Stimulated activated naive B cell treated with anti-CD40 and anti-IgM and Interleukin-4, amounts not matched to agents 10 μg/mL and 1 μg/mL and 100 μg/mL, for 72 hours (primary cell): ENCODE data around the gene CAMTA1.
"Not testable (repeated sequence)": the region's sequence is repeated elsewhere in the genome, so short reads cannot be mapped to it uniquely, and the experiment has no call there.

Experiments used
- ATAC-seq, 2 donors: fragments of 150-1000 bp; cut with Tn5 transposase; replicated peaks; 2 replicates each; pipeline ENCODE4 v1.10.0; 2021; ENCODE audit warnings: moderate library complexity in 1 of 2
- DNase-seq: peaks from one replicate; pipeline ENCODE4 v3.0.0; 2021
- H3K27ac Mint-ChIP-seq: one replicate; pipeline ENCODE4 v1.8.0; 2022; ENCODE audit warnings: mild to moderate bottlenecking, mixed read lengths
- H3K27me3 Mint-ChIP-seq, 2 donors: one replicate each; pipeline ENCODE4 v1.8.0; 2022; ENCODE audit warnings: mixed read lengths in 2 of 2
- H3K36me3 Mint-ChIP-seq, 2 donors: one replicate each; pipeline ENCODE4 v1.8.0; 2022; ENCODE audit warnings: mixed read lengths in 2 of 2, mild to moderate bottlenecking in 1 of 2
- H3K4me1 Mint-ChIP-seq, 2 donors: one replicate each; pipeline ENCODE4 v1.8.0; 2022; ENCODE audit warnings: mixed read lengths in 2 of 2, mild to moderate bottlenecking in 1 of 2
- H3K4me3 Mint-ChIP-seq, 2 donors: one replicate each; pipeline ENCODE4 v1.8.0; 2022; ENCODE audit warnings: mild to moderate bottlenecking in 2 of 2, mixed read lengths in 2 of 2, moderate library complexity in 1 of 2
- H3K9me3 Mint-ChIP-seq, 2 donors: one replicate each; pipeline ENCODE4 v1.8.0; 2022; ENCODE audit warnings: mixed read lengths in 2 of 2, mild to moderate bottlenecking in 1 of 2

The CAMTA1 gene

DNA sequence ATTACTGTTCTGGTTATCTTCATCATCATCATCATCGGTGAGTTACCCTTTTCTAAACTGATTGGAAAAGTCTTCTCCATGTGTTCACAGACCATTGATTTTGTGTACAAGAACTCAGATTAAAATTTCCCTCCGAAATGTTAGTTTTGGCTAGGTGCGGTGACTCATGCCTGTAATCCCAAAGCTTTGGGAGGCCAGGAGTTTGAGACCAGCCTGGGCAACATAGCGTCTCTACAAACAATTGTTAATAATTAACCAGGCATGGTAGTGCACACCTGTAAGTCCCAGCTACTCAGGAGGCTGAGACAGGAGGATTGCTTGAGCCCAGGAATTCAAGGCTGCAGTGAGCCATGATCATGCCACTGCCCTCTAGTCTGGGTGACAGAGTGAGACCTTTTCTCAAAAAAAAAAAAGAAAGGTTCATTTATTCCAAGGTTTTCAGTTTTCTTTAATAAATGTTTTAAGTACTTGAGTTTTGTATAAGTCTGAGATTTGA lies 992.9 kb downstream of the CAMTA1 start:
- Mint-ChIP-seq H3K4me3 (no peak overlapping the region), H3K27ac (no peak overlapping the region), H3K36me3 (peaks cover 18 to 42% of the 10 kb centered on the region in 2 donors), H3K27me3 (no peaks in the 10 kb centered on the region), H3K4me1 (peaks cover 16 to 20% of the 10 kb centered on the region in 2 donors), H3K9me3 (no peaks in the 10 kb centered on the region)
- no peak for ATAC-seq
- no peak for DNase-seq

DNA sequence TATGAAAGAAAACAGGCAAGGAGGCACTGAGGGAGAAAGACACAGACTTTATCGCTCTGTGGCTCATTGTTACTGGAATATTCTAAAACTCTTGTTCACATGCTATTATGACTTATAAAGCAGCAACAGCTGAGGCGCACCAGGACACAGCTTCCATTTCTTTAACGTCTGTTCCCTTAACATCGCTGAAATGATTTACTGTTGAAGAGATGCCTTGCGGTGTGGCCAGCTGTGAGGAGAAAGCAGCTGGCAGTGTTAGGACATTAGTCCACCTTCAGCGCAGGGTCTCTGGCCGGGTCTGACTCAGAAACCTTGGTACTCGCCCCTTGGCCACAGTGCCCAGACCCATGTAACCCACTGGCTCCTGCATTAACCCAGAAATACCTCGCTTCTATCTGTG lies 995.7 kb downstream of the CAMTA1 start:
- peaks cover 11 to 20% of the 10 kb centered on the region in 2 donors for H3K4me1 Mint-ChIP-seq
- DNase-seq, result no peak
- ATAC-seq, result no peak
- H3K27ac Mint-ChIP-seq, result no peak overlapping the region
- H3K27me3 Mint-ChIP-seq, result no peaks in the 10 kb centered on the region
- no peak overlapping the region for H3K4me3 Mint-ChIP-seq
- peaks cover 13 to 29% of the 10 kb centered on the region in 2 donors for H3K36me3 Mint-ChIP-seq
- H3K9me3 Mint-ChIP-seq, result no peaks in the 10 kb centered on the region

DNA sequence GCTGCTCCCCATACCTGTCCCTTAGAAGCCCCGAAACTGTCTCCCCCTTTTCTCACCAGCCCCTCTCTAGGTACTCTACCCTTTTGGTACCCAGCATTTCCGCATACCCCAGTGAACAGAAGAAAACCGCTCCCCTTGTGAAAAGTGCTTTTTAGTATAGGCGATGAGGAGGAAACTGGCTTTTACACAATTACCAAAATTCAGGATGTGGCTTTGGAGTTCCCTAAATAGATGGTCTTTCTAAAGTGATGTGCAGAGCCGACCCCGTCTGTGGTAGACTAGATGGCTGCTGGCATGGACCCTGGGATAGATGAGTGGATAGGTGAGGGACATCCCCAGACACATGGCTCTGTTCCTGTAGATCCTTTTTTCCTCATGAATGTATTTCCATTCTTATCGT lies 996.2 kb downstream of the CAMTA1 start:
- no peak for DNase-seq
- Mint-ChIP-seq H3K4me3 (no peak overlapping the region), H3K27ac (no peak overlapping the region), H3K27me3 (no peaks in the 10 kb centered on the region), H3K36me3 (peaks cover 11 to 26% of the 10 kb centered on the region in 2 donors), H3K4me1 (peaks cover 12 to 22% of the 10 kb centered on the region in 2 donors), H3K9me3 (no peaks in the 10 kb centered on the region)
- no peak for ATAC-seq

DNA sequence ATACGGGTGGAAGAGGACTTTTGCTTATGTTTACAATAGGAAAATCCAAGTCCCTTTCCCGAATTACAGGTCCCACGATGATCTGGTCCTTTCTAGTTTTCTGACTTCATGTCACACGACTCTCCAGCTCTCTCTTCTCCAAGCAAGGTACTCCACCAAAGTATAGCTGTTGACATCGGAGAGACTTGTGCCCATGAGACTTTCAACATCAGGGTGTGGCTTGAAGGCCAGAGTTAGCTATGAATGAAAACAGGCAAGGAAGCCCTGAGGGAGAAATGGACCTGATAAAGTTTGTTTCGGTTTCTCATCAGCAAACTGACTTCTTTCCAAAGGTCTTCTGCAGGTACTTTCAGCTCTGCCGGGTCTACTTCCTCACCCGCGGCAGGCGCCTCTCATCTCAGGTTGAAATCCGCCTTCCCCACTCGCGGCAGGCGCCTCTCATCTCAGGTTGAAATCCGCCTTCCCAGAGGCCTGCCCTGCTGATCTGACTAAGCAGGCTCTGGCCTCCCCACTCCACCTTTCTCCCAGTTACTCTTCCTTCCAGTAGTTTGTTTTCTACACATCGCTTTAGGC lies 996.8 kb downstream of the CAMTA1 start:
- H3K9me3 Mint-ChIP-seq, result no peaks in the 10 kb centered on the region
- DNase-seq (no peak), ATAC-seq (no peak)
- H3K4me1 Mint-ChIP-seq, result peaks cover 15 to 26% of the 10 kb centered on the region in 2 donors
- H3K27ac Mint-ChIP-seq, result no peak overlapping the region
- no peaks in the 10 kb centered on the region for H3K27me3 Mint-ChIP-seq
- H3K36me3 Mint-ChIP-seq, result peaks cover 7 to 21% of the 10 kb centered on the region in 2 donors
- H3K4me3 Mint-ChIP-seq, result peak overlapping the region; percentile 74 to 82

DNA sequence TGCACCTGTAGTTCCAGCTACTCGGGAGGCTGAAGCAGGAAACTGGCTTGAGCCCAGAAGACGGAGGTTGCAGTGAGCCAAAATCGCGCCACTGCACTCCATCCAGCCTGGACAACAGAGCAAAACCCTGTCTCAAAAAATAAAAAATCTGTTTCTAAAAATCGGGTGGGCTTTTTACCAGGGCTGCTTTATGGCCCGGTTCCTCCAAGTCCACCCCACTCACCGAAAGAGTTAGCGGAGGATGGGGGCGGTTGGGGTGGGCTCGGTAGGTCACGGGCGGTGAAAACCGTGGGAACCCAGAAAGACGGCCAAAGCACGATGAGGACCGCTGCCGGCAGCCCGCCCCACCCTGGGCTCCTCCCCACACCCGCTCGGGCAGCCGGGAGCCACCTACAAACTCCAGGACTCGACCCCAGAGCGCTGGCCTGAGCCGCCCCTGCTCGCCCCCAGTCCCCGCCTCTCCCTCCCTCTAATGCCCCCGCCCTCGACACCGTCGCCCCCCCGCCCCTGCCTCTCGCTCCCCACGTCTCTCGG lies 998.0 kb downstream of the CAMTA1 start:
- Mint-ChIP-seq H3K36me3 (peaks cover 7 to 20% of the 10 kb centered on the region in 2 donors), H3K4me1 (peaks cover 15 to 26% of the 10 kb centered on the region in 2 donors), H3K27ac (no peak overlapping the region), H3K4me3 (peak overlapping the region; percentile 74 to 82), H3K27me3 (no peaks in the 10 kb centered on the region), H3K9me3 (no peaks in the 10 kb centered on the region)
- DNase-seq, result peak; percentile 22
- peak; percentile 33 to 35 for ATAC-seq

DNA sequence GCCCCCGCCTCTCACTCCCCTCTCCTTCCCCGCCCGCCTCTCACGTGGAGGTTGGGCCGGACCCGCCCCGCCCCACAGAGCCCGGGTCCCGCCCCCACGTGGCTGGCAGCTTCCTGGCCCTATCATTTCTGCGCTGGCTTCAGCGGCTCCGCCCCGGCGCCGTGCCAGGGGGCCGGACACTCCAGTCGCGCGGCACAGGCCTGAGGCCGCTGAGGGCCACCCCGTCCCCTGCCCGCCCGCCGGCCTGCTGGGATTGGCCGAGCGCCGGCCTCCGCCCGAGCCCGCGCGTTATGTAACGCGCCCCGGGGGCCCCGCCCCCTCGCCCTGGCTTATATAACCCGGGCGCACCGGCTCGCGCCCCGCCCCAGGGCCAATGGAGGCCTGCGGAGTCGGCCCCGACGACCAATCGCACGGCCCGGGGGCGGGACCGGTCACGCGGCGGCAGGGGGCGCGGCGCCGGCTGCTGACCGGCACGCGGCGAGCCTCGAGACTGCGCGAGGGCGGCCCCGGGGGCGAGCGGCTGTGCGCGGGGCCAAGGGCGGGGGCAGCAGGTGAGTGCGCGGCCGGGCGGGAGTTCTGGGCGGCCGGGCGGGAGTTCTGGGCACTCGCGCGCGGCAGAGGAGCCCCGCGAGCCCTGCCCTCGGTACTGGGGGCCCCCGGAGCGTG lies 998.7 kb downstream of the CAMTA1 start, which contains the start of gene PER3:
Gene PER3, plus strand, starts transcription at position 466 of the 666 bp plus-strand sequence. CDS start 587 bp downstream, outside the sequence.
- H3K27me3 Mint-ChIP-seq, result no peaks in the 10 kb centered on the region
- DNase-seq (peak; percentile 88), ATAC-seq (peak; percentile 96)
- no peak within 1 kb of the TSS for H3K27ac Mint-ChIP-seq
- peaks cover 7 to 20% of the 10 kb centered on the region in 2 donors for H3K36me3 Mint-ChIP-seq
- peak within 1 kb of the TSS; percentile 74 to 82 for H3K4me3 Mint-ChIP-seq
- no peaks in the 10 kb centered on the region for H3K9me3 Mint-ChIP-seq
- peaks cover 15 to 26% of the 10 kb centered on the region in 2 donors for H3K4me1 Mint-ChIP-seq

DNA sequence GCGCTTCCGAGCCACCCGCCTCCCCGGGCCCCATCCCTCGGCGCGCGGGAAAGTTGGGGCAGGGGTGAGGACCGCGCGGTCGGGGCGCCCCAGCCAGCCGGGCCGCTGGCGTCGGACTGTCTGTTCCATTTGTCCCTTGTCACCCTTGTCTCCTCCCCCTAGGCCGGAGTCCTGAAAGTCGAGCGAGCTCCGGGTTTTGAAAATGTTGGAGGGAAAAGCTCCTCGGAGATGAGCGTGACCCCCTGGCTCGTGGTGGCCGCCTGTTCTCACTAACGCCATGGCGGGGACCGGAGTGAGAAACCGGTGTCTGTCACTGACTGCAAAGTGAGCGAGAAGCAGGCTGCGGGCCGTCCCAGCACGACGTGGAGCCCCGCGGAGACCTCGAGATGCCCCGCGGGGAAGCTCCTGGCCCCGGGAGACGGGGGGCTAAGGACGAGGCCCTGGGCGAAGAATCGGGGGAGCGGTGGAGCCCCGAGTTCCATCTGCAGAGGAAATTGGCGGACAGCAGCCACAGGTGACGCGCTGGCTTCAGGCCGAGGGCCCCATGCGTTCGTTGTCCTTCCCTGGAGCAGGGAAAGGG lies 999.3 kb downstream of the CAMTA1 start:
- H3K4me1 Mint-ChIP-seq, result peaks cover 15 to 26% of the 10 kb centered on the region in 2 donors
- H3K4me3 Mint-ChIP-seq, result no peak overlapping the region
- ATAC-seq (no peak), DNase-seq (no peak)
- peaks cover 0 to 6% of the 10 kb centered on the region in 2 donors for H3K27me3 Mint-ChIP-seq
- H3K27ac Mint-ChIP-seq, result no peak overlapping the region
- peaks cover 2 to 4% of the 10 kb centered on the region in 2 donors for H3K9me3 Mint-ChIP-seq
- peaks cover 8 to 21% of the 10 kb centered on the region in 2 donors for H3K36me3 Mint-ChIP-seq

DNA sequence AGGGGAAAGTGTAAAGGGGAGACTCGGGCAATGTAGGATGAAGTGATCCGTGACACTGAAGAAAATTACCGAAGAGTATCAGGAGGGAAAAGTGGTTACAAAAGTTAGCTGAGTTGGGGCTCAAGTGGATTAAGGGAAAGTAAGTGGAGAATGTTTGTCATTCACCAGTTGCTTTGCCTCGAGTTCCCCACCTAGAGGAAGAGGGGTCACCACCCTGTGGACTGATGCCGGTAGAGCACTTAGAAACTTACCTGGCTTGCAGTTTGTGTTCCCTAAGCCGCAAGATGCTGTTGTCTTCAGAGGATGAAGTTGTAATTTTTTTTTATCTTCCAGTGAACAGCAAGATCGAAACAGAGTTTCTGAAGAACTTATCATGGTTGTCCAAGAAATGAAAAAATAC lies 999.9 kb downstream of the CAMTA1 start:
- Mint-ChIP-seq H3K27ac (no peak overlapping the region), H3K4me3 (peak overlapping the region in 1 of 2 donors; percentile 5), H3K4me1 (peaks cover 15 to 26% of the 10 kb centered on the region in 2 donors), H3K36me3 (peaks cover 13 to 25% of the 10 kb centered on the region in 2 donors), H3K27me3 (peaks cover 0 to 8% of the 10 kb centered on the region in 2 donors), H3K9me3 (peaks cover 6 to 8% of the 10 kb centered on the region in 2 donors)
- ATAC-seq (no peak), DNase-seq (no peak)

DNA sequence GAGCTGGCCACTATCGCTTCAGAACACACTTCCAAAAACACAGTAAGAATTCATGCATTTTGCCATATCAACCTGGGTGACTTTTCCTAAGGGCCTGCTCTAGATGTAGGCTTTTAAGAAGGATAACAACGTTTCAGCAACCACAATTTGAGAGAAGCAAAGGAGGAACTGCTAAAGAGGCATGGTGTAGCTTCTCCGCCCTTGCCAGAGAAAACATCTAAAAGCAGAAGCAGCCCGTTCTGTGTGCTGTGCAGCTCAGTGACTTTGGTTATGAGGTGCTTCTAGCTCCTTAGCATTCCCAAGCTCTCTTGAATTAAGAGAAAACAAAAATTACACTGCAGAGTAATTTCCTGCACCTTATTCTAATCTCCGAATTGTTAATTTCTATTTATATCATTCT lies 1001.5 kb downstream of the CAMTA1 start:
- Mint-ChIP-seq H3K36me3 (peaks cover 19 to 29% of the 10 kb centered on the region in 2 donors), H3K9me3 (peaks cover 12 to 15% of the 10 kb centered on the region in 2 donors), H3K4me1 (peaks cover 10 to 19% of the 10 kb centered on the region in 2 donors), H3K4me3 (no peak overlapping the region), H3K27ac (no peak overlapping the region), H3K27me3 (peaks cover 0 to 8% of the 10 kb centered on the region in 2 donors)
- ATAC-seq (no peak), DNase-seq (no peak)

DNA sequence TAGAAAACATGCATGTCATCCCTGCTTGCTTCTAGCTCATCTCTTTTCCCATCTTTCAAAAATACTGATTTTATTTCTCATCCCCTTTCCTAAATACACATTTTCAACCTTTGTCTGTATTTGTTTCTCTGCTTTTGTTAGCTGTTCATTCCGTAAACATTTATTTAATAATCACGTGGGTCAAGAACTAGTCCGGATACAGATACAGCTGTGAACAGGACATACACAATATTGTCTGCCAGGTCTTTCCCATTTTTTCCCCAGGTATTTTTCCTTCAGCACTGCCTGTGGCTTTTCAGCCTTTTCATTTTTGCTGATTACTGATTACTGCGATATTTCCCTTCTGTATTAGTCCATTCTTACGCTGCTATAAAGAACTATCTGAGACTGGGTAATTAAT lies 1004.6 kb downstream of the CAMTA1 start:
- Mint-ChIP-seq H3K4me3 (no peak overlapping the region), H3K27ac (no peak overlapping the region), H3K36me3 (peaks cover 16 to 26% of the 10 kb centered on the region in 2 donors), H3K4me1 (peaks cover 3 to 6% of the 10 kb centered on the region in 2 donors), H3K27me3 (peaks cover 0 to 8% of the 10 kb centered on the region in 2 donors), H3K9me3 (peaks cover 15 to 17% of the 10 kb centered on the region in 2 donors)
- ATAC-seq (no peak), DNase-seq (no peak)

DNA sequence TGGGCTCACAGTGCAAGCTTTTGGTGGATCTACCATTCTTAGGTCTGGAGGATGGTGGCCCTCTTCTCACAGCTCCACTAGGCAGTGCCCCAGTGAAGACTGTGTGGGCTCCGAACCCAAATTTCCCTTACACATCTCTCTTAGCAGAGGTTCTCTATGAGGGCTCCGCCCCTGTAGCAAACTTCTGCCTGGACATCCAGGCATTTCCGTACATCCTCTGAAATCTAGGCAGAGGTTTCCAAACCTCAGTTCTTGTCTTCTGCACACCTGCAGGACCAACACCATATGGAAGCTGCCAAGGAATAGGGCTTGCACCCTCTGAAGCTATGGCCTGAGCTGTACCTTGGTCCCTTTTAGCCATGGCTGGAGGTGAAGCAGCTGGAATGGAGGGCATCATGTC lies 1005.8 kb downstream of the CAMTA1 start:
- Mint-ChIP-seq H3K36me3 (peaks cover 16 to 33% of the 10 kb centered on the region in 2 donors), H3K27me3 (peaks cover 6 to 19% of the 10 kb centered on the region in 2 donors), H3K9me3 (peaks cover 15 to 17% of the 10 kb centered on the region in 2 donors), H3K4me1 (peaks cover 3 to 10% of the 10 kb centered on the region in 2 donors)
- not testable (repeated sequence) for H3K4me3 Mint-ChIP-seq, ATAC-seq, DNase-seq, H3K27ac Mint-ChIP-seq

DNA sequence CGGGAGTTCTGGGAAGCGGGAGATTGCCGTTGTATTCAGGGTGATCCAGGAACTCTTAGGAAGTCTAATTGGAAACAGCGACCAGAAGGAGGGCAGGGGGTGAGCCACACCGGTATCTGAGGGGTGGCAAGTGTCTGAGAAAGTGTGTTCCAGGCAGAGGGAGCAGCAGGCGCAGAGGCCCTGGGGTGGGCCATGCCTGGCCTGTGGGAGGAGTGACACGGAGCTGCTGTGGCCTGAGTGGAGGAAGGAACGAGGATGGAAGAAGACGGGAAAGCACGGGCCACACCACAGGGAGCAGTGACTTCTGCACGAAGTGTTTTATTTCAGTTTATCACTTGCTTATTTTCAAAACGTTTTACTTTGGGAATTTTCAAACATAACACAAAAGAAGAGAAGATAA lies 1010.2 kb downstream of the CAMTA1 start:
- peaks cover 0 to 4% of the 10 kb centered on the region in 2 donors for H3K4me1 Mint-ChIP-seq
- peaks cover 8% of the 10 kb centered on the region in 2 donors for H3K9me3 Mint-ChIP-seq
- no peak overlapping the region for H3K4me3 Mint-ChIP-seq
- peaks cover 8 to 18% of the 10 kb centered on the region in 2 donors for H3K36me3 Mint-ChIP-seq
- no peak for DNase-seq
- no peak for ATAC-seq
- H3K27me3 Mint-ChIP-seq, result peaks cover 9 to 17% of the 10 kb centered on the region in 2 donors
- H3K27ac Mint-ChIP-seq, result peak overlapping the region; percentile 16

DNA sequence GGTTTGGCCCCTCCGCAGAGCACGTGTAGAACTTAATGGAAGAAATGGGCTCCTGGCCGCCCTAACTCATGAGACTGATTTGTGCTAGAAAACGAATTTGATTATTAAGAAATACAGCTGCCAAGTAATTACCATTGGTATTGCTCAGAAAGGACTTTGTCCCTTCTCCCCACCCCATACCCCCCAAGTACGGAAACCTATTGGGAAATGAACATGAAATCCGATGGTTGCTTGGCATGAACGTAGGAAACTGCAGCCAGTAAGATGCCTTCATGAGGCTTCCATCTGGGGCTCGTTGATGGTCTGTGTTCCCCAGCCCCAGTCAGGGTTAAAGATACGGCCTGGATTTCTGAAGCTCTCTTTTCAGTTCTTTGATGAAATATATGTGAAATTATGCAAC lies 1020.2 kb downstream of the CAMTA1 start:
- no peaks in the 10 kb centered on the region for H3K4me1 Mint-ChIP-seq
- H3K4me3 Mint-ChIP-seq, result no peak overlapping the region
- H3K27me3 Mint-ChIP-seq, result no peaks in the 10 kb centered on the region
- peaks cover 2 to 7% of the 10 kb centered on the region in 2 donors for H3K36me3 Mint-ChIP-seq
- no peak for DNase-seq
- no peaks in the 10 kb centered on the region for H3K9me3 Mint-ChIP-seq
- no peak overlapping the region for H3K27ac Mint-ChIP-seq
- ATAC-seq, result no peak

DNA sequence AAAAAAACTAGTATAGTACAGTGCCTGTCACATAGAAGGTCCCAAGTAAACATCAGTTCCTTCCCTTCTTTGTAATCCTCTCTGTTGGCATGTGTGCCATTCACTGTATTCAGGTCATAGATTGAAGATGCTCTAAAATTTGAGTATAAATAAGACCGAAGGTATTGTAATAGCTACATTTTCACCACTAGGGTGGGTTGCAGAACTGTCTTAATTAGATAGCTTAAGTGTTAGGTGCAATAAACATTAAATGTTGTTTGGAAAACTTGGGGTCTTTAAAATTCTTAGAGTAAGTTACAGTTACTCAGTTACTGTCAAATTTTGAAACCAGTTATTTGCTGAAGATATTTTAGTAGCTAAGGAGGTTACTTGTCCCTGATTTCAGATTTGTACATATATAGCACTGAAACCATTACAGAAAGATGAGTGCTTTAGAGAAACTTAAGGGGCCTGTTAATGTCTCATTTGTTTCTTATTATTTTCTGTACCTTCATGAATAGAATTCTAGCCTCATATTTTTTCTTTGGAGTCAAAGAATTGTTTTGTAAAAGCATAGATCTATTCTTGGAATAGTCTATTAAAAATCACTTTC lies 1023.1 kb downstream of the CAMTA1 start:
- ATAC-seq (peak in 1 of 2 donors; percentile 62), DNase-seq (no peak)
- Mint-ChIP-seq H3K4me1 (no peaks in the 10 kb centered on the region), H3K27me3 (no peaks in the 10 kb centered on the region), H3K4me3 (no peak overlapping the region), H3K27ac (no peak overlapping the region), H3K36me3 (peaks cover 7 to 13% of the 10 kb centered on the region in 2 donors), H3K9me3 (peaks cover 4 to 6% of the 10 kb centered on the region in 2 donors)
